BJ (cell line): Measurements from ENCODE around the gene DESI2. TPM values are rescaled to one million over a fixed set of nuclear protein-coding genes. Genes with fewer than 3 reads are reported as not detected.

Experiments
- CTCF ChIA-PET: fragments of 350-600 bp; formaldehyde crosslinking; extraction: SDS; loops from one replicate; lab custom pipeline; 2021; ENCODE audit warnings: antibody characterized with exemption, inconsistent platforms; lab: Yijun Ruan, JAX
- POLR2A ChIA-PET: fragments of 300-600 bp; sonication (Branson Sonifier 250); formaldehyde crosslinking; extraction: SDS; loops from one replicate; lab custom pipeline; 2021; ENCODE audit warnings: antibody characterized with exemption; lab: Charles Lee
- DNase-seq: peaks from one replicate; pipeline ENCODE4 v3.0.0-alpha.2; 2011; ENCODE audit warnings: low read depth
- H3K27me3 ChIP-seq: 2 replicates; pipeline ENCODE4 v1.6.0; 2011; ENCODE audit warnings: low read length; ENCODE audit not compliant: control insufficient read depth, insufficient read depth
- H3K36me3 ChIP-seq: 2 replicates; pipeline ENCODE4 v1.5.1; 2011; ENCODE audit warnings: low read length; ENCODE audit not compliant: control insufficient read depth, insufficient read depth
- H3K4me3 ChIP-seq: 2 replicates; pipeline ENCODE4 v1.5.1; 2011; ENCODE audit warnings: low read depth, mild to moderate bottlenecking, control low read depth, low read length
- polyA plus RNA-seq: library from polyadenylated mRNA; depleted of rRNA; stranded (reverse); fragments of >200 nt; gene quantifications from 2 replicates; pipeline ENCODE4 v1.2.3, GENCODE V29; 2011
- TF ChIP-seq, protein P1 (sequence below): IDR thresholded peaks from 2 replicates; pipeline ENCODE4 v1.5.1; 2011; ENCODE audit warnings: low read depth, mild to moderate bottlenecking, control low read depth, inconsistent platforms, low read length, moderate library complexity; ENCODE audit not compliant: insufficient read depth

Gene DESI2
- polyA plus RNA-seq, 1 experiment = 31.1 TPM

GRCh38 chr1:244642988-244643387 lies 9.9 kb upstream of the DESI2 start:
- TF ChIP-seq, protein P1, sequence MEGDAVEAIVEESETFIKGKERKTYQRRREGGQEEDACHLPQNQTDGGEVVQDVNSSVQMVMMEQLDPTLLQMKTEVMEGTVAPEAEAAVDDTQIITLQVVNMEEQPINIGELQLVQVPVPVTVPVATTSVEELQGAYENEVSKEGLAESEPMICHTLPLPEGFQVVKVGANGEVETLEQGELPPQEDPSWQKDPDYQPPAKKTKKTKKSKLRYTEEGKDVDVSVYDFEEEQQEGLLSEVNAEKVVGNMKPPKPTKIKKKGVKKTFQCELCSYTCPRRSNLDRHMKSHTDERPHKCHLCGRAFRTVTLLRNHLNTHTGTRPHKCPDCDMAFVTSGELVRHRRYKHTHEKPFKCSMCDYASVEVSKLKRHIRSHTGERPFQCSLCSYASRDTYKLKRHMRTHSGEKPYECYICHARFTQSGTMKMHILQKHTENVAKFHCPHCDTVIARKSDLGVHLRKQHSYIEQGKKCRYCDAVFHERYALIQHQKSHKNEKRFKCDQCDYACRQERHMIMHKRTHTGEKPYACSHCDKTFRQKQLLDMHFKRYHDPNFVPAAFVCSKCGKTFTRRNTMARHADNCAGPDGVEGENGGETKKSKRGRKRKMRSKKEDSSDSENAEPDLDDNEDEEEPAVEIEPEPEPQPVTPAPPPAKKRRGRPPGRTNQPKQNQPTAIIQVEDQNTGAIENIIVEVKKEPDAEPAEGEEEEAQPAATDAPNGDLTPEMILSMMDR = no peak
- no peak for DNase-seq
- Histone ChIP-seq H3K36me3 (no peaks in the 10 kb centered on the region), H3K27me3 (no peaks in the 10 kb centered on the region; the same call in 1 of the 2 replicates), H3K4me3 (no peak overlapping the region)
- ChIA-PET CTCF (no interaction called here), POLR2A (no interaction called here)

GRCh38 chr1:244645414-244645813 lies 7.5 kb upstream of the DESI2 start:
- H3K27me3 ChIP-seq = no peaks in the 10 kb centered on the region; the same call in 1 of the 2 replicates
- H3K4me3 ChIP-seq = no peak overlapping the region
- ChIA-PET POLR2A (no interaction called here), CTCF (interaction anchor here (1.5 kb wide), 1 partner anchor 23 kb away, joined by 3 read pairs; no protein-coding TSS in a partner anchor)
- H3K36me3 ChIP-seq = no peaks in the 10 kb centered on the region
- TF ChIP-seq, protein P1 = no peak
- no peak for DNase-seq

DNA sequence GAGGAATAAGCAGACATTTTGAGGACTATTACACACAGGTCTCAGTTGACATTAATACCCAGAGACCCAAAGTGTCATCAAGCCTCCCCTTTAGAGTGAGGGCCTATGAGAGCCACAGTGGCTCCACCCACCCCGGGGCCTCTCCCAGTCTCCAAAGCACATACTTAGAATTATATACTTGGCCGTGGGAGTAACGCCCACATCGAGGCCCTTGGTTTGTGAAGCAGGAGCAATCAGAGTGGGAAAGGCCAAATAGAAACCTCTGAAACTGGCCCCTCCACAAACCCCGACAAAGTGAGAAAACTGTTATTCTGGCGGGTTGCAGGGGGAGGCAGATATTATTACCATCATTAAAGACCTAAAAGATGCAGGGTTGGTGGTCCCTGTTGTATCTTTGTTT lies 7.0 kb upstream of the DESI2 start:
- ChIA-PET POLR2A (no interaction called here), CTCF (no interaction called here)
- Histone ChIP-seq H3K36me3 (no peaks in the 10 kb centered on the region), H3K4me3 (no peak overlapping the region), H3K27me3 (no peaks in the 10 kb centered on the region; the same call in 1 of the 2 replicates)
- TF ChIP-seq, protein P1 = no peak
- no peak for DNase-seq

DNA sequence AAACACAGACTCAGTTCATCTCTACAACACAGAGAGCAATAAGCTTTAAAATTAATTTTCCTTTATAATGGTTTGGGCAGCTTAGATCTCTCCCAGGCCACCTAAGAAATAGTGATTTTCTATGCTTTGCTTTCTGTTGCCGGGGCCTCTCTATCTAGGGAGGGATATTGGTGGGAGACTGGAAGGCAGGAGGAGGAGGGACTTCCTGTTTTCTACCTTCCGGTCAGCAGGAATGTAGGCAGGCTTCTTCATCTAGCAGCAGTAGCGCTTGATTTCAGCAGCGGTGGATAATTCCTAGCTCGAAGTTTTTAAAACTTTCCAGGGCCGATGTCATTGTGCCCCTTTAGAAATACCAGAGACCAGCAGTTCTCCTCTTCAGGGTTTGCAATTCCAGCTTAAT lies 5.1 kb upstream of the DESI2 start:
- TF ChIP-seq, protein P1 = no peak
- no peaks in the 10 kb centered on the region for H3K36me3 ChIP-seq
- DNase-seq = no peak
- POLR2A ChIA-PET = no interaction called here
- no peaks in the 10 kb centered on the region for H3K27me3 ChIP-seq
- H3K4me3 ChIP-seq = no peak overlapping the region
- CTCF ChIA-PET = interaction anchor here (1.2 to 1.5 kb wide), 2 partner anchors 25 to 27 kb away, joined by 3 read pairs; no protein-coding TSS in a partner anchor

DNA sequence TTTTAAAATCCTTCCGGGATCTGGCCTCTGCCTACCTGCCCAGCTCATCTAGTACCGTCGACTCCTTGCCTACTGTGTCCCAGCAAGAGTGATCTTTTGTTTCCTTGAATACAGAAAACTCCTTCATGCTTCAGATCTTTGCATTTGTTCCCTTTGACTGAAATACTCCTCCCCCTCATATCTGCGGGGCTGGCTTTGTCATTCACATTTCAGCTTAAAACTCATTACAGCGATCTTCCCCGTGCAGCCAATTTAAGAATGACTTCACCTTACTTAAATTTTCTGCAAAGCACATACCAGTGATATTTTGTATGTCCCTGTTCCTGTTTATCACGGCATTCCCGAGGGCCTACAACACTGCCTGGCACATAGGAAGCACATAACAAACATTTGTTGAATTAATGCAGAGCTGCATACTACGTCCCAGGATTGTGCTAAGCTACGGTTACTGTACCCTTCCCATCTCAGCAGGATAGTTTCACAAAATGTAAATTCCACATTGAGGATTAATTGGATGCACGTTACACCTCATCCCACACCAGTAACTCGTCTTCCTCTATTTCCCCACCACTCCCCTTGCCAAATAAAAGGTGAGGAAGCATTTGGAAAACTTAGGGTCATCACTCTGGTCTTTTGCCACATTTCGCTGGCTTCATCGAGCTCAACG lies 837 bp upstream of the DESI2 start:
- ChIA-PET POLR2A (no interaction called here), CTCF (interaction anchor here (1.0 to 1.2 kb wide), 3 partner anchors 13 to 145 kb away, joined by 3 to 4 read pairs (median 4); no protein-coding TSS in a partner anchor)
- H3K36me3 ChIP-seq = no peaks in the 10 kb centered on the region
- no peaks in the 10 kb centered on the region for H3K27me3 ChIP-seq
- DNase-seq = no peak
- peak overlapping the region; percentile 47 for H3K4me3 ChIP-seq
- TF ChIP-seq, protein P1 = no peak
